Parathyroid adenoma (tissue), 2 donors: ENCODE results near the gene LLGL1.

ENCODE experiments used
- H2AFZ ChIP-seq: fragments of 300-600 bp; sonication (generic); one replicate; pipeline ENCODE4 v1.7.0; 2017; ENCODE audit warnings: antibody characterized with exemption, mild to moderate bottlenecking
- H3K27ac ChIP-seq: fragments of 300-600 bp; sonication (generic); one replicate; pipeline ENCODE4 v1.7.0; 2017
- H3K27me3 ChIP-seq: fragments of 300-600 bp; sonication (generic); one replicate; pipeline ENCODE4 v1.7.0; 2017; ENCODE audit warnings: low read length; ENCODE audit not compliant: control insufficient read depth, insufficient read depth
- H3K36me3 ChIP-seq: fragments of 300-600 bp; sonication (generic); one replicate; pipeline ENCODE4 v1.7.0; 2017; ENCODE audit warnings: low read length; ENCODE audit not compliant: control insufficient read depth, insufficient read depth
- H3K4me1 ChIP-seq: fragments of 300-600 bp; sonication (generic); one replicate; pipeline ENCODE4 v1.7.0; 2017; ENCODE audit warnings: control low read depth
- H3K4me2 ChIP-seq: fragments of 300-600 bp; sonication (generic); one replicate; pipeline ENCODE4 v1.7.0; 2017; ENCODE audit warnings: low read length
- H3K4me3 ChIP-seq: fragments of 300-600 bp; sonication (generic); one replicate; pipeline ENCODE4 v1.7.0; 2017; ENCODE audit warnings: low read depth, low read length
- H3K79me2 ChIP-seq: fragments of 300-600 bp; sonication (generic); one replicate; pipeline ENCODE4 v1.7.0; 2017; ENCODE audit warnings: control low read depth
- H3K9ac ChIP-seq: fragments of 300-600 bp; sonication (generic); one replicate; pipeline ENCODE4 v1.7.0; 2017; ENCODE audit warnings: mild to moderate bottlenecking
- H3K9me3 ChIP-seq: fragments of 300-600 bp; sonication (generic); one replicate; pipeline ENCODE4 v1.7.0; 2017; ENCODE audit warnings: low read length; ENCODE audit not compliant: control insufficient read depth
- CTCF ChIP-seq: fragments of 300-600 bp; sonication (generic); IDR thresholded peaks from one replicate; pipeline ENCODE4 v1.7.0; 2017; ENCODE audit warnings: antibody characterized with exemption, mild to moderate bottlenecking
- donor health status: primary hyperparathyroidism.

The LLGL1 gene

GRCh38 chr17:18278867-18279266 lies 53.4 kb downstream of the LLGL1 start:
- Histone ChIP-seq H3K9ac (no peak overlapping the region), H3K4me1 (no peaks in the 10 kb centered on the region), H3K4me2 (no peak overlapping the region), H3K4me3 (no peak overlapping the region), H3K27ac (no peak overlapping the region), H2AFZ (no peak overlapping the region), H3K27me3 (no peaks in the 10 kb centered on the region), H3K9me3 (no peaks in the 10 kb centered on the region), H3K36me3 (no peaks in the 10 kb centered on the region), H3K79me2 (no peaks in the 10 kb centered on the region)
- TF ChIP-seq CTCF, result no peak

GRCh38 chr17:18280249-18280648 lies 54.8 kb downstream of the LLGL1 start:
- Histone ChIP-seq H3K27ac (no peak overlapping the region), H3K4me1 (no peaks in the 10 kb centered on the region), H3K9me3 (no peaks in the 10 kb centered on the region), H3K4me2 (no peak overlapping the region), H2AFZ (no peak overlapping the region), H3K9ac (no peak overlapping the region), H3K4me3 (no peak overlapping the region), H3K36me3 (no peaks in the 10 kb centered on the region), H3K79me2 (no peaks in the 10 kb centered on the region), H3K27me3 (no peaks in the 10 kb centered on the region)
- no peak for TF ChIP-seq CTCF

GRCh38 chr17:18280766-18281371 lies 55.4 kb downstream of the LLGL1 start:
- Histone ChIP-seq H3K4me2 (no peak overlapping the region), H3K4me3 (no peak overlapping the region), H2AFZ (no peak overlapping the region), H3K9ac (no peak overlapping the region), H3K79me2 (no peaks in the 10 kb centered on the region), H3K27ac (no peak overlapping the region), H3K4me1 (no peaks in the 10 kb centered on the region), H3K9me3 (no peaks in the 10 kb centered on the region), H3K27me3 (no peaks in the 10 kb centered on the region), H3K36me3 (no peaks in the 10 kb centered on the region)
- no peak for TF ChIP-seq CTCF

GRCh38 chr17:18281788-18282187 lies 56.4 kb downstream of the LLGL1 start:
- Histone ChIP-seq H3K27me3 (no peaks in the 10 kb centered on the region), H3K9me3 (no peaks in the 10 kb centered on the region), H2AFZ (no peak overlapping the region), H3K36me3 (no peaks in the 10 kb centered on the region), H3K4me2 (no peak overlapping the region), H3K4me3 (no peak overlapping the region), H3K79me2 (no peaks in the 10 kb centered on the region), H3K27ac (no peak overlapping the region), H3K9ac (no peak overlapping the region), H3K4me1 (no peaks in the 10 kb centered on the region)
- no peak for TF ChIP-seq CTCF

- Histone ChIP-seq H3K4me2 (no peak overlapping the region), H3K36me3 (no peaks in the 10 kb centered on the region), H2AFZ (no peak overlapping the region), H3K4me3 (no peak overlapping the region), H3K79me2 (no peaks in the 10 kb centered on the region), H3K27ac (no peak overlapping the region), H3K27me3 (no peaks in the 10 kb centered on the region), H3K9ac (no peak overlapping the region), H3K9me3 (no peaks in the 10 kb centered on the region), H3K4me1 (no peaks in the 10 kb centered on the region)
- TF ChIP-seq CTCF, result no peak
Measured at GRCh38 chr17:18285296-18285695, 59.9 kb downstream of the LLGL1 start.
